ENCODE measurements around the gene IL25.
"Not testable (repeated sequence)": the region's sequence is repeated elsewhere in the genome, so short reads cannot be mapped to it uniquely, and the experiment has no call there.

IL25 gene

GRCh38 chr14:23376482-23377197 lies 4.0 kb downstream of the IL25 start, which contains the start of gene CMTM5:
TSS of gene CMTM5 (plus strand) at chr14:23377046. CDS start at chr14:23377252, 206 bp downstream.
- no peak for DNase-seq

- no peak for DNase-seq
Observed at GRCh38 chr14:23377198-23377550, 4.6 kb downstream of the IL25 start.

GRCh38 chr14:23377573-23378563 lies 5.3 kb downstream of the IL25 start:
- DNase-seq = no peak

- DNase-seq = no peak
Observed at GRCh38 chr14:23378612-23379220, 6.1 kb downstream of the IL25 start.

GRCh38 chr14:23379366-23380196 lies 7.0 kb downstream of the IL25 start:
- DNase-seq = no peak

- DNase-seq = no peak
Observed at GRCh38 chr14:23380197-23380914, 7.7 kb downstream of the IL25 start.

GRCh38 chr14:23380976-23381375 lies 8.4 kb downstream of the IL25 start:
- DNase-seq = no peak

GRCh38 chr14:23381871-23382270 lies 9.3 kb downstream of the IL25 start:
- DNase-seq = no peak

- no peak for DNase-seq
Observed at GRCh38 chr14:23382276-23382675, 9.7 kb downstream of the IL25 start.

- no peak for DNase-seq
Observed at GRCh38 chr14:23382731-23383440, 10.3 kb downstream of the IL25 start.

- no peak for DNase-seq
Observed at GRCh38 chr14:23384364-23385080, 11.9 kb downstream of the IL25 start.

- DNase-seq = no peak
Observed at GRCh38 chr14:23385244-23385641, 12.6 kb downstream of the IL25 start.

- no peak for DNase-seq
Observed at GRCh38 chr14:23385642-23386265, 13.1 kb downstream of the IL25 start.

GRCh38 chr14:23386266-23386657 lies 13.7 kb downstream of the IL25 start:
- not testable (repeated sequence) for DNase-seq

- DNase-seq = no peak
Observed at GRCh38 chr14:23386999-23387398, 14.4 kb downstream of the IL25 start.

GRCh38 chr14:23387916-23388882 lies 15.6 kb downstream of the IL25 start:
- DNase-seq = no peak

GRCh38 chr14:23388996-23389395 lies 16.4 kb downstream of the IL25 start:
- no peak for DNase-seq

GRCh38 chr14:23389396-23389795 lies 16.8 kb downstream of the IL25 start:
- no peak for DNase-seq

- not testable (repeated sequence) for DNase-seq
Observed at GRCh38 chr14:23389871-23390270, 17.3 kb downstream of the IL25 start.
